Panc1 (cell line): ENCODE results near the gene FCN3. TPM values are rescaled to one million over a fixed set of nuclear protein-coding genes. Genes with fewer than 3 reads are reported as not detected.

ENCODE experiments used
- ATAC-seq: fragments of 200-7000 bp; cut with Tn5 transposase; 2 replicates; pipeline ENCODE4 v1.9.1; 2020; ENCODE audit warnings: mild to moderate bottlenecking, moderate library complexity
- Bru-seq: library from RNA; stranded (reverse); fragments of 400-500 nt; gene quantifications from one replicate; lab custom pipeline; 2021; lab: Mats Ljungman, UMichigan
- BruChase-seq, 2 experiments: library from RNA; stranded (reverse); fragments of 400-500 nt; gene quantifications; one replicate each; lab custom pipeline; 2021; lab: Mats Ljungman, UMichigan
- BruUV-seq: library from RNA; stranded (reverse); fragments of 400-500 nt; replicated peaks from 2 replicates; lab custom pipeline; 2021; lab: Mats Ljungman, UMichigan
- CTCF ChIA-PET: fragments of 300-600 bp; sonication (Branson Sonifier 250); formaldehyde crosslinking; loops from one replicate; lab custom pipeline; 2022; ENCODE audit warnings: antibody characterized with exemption; lab: Charles Lee
- POLR2A ChIA-PET: fragments of 300-600 bp; sonication (Branson Sonifier 250); formaldehyde crosslinking; loops from one replicate; lab custom pipeline; 2022; ENCODE audit warnings: antibody characterized with exemption; lab: Charles Lee
- DNase-seq: peaks from one replicate; pipeline ENCODE4 v3.0.0-alpha.2; 2010; ENCODE audit warnings: low read depth, low spot score
- H3K27ac ChIP-seq: 2 replicates; pipeline ENCODE4 v1.5.1; 2011; ENCODE audit warnings: mild to moderate bottlenecking, low read length, inconsistent platforms
- H3K27me3 ChIP-seq: fragments of 200-500 bp; sonication (Bioruptor generic); 2 replicates; pipeline ENCODE4 v1.6.0; 2014; ENCODE audit warnings: low read length, inconsistent platforms; ENCODE audit not compliant: control insufficient read depth, insufficient read depth
- H3K36me3 ChIP-seq: fragments of 200-500 bp; sonication (Bioruptor generic); 2 replicates; pipeline ENCODE4 v1.5.1; 2014; ENCODE audit warnings: inconsistent platforms, mild to moderate bottlenecking, low read length, moderate library complexity; ENCODE audit not compliant: control insufficient read depth, insufficient read depth
- H3K4me1 ChIP-seq: 2 replicates; pipeline ENCODE4 v1.5.1; 2011; ENCODE audit warnings: inconsistent platforms, mild to moderate bottlenecking, low read length, moderate library complexity; ENCODE audit not compliant: control insufficient read depth, insufficient read depth
- H3K4me3 ChIP-seq, 2 experiments: 2 replicates each; pipeline ENCODE4 v1.5.1; 2011 to 2012; ENCODE audit warnings: low read depth in 2 of 2, low read length in 2 of 2, mild to moderate bottlenecking in 2 of 2, inconsistent platforms in 1 of 2, moderate library complexity in 1 of 2
- H3K9me3 ChIP-seq: fragments of 200-500 bp; sonication (Bioruptor generic); 2 replicates; pipeline ENCODE4 v1.5.1; 2014; ENCODE audit warnings: low read depth, mild to moderate bottlenecking, inconsistent platforms, low read length, moderate library complexity; ENCODE audit not compliant: control insufficient read depth, insufficient read depth
- CTCF ChIP-seq: fragments of 450-650 bp; IDR thresholded peaks from 2 replicates; pipeline ENCODE4 v1.5.1; 2017; ENCODE audit warnings: mild to moderate bottlenecking
- POLR2AphosphoS5 ChIP-seq: IDR thresholded peaks from 2 replicates; pipeline ENCODE4 v1.6.1; 2012; ENCODE audit warnings: mild to moderate bottlenecking, low read depth, low read length, moderate library complexity
- REST ChIP-seq, 2 experiments: IDR thresholded peaks; 2 replicates each; pipeline ENCODE4 v1.6.1; 2011 to 2012; ENCODE audit warnings: low read depth in 2 of 2, control low read depth in 1 of 2, low read length in 1 of 2, mild to moderate bottlenecking in 1 of 2, moderate library complexity in 1 of 2; ENCODE audit not compliant: insufficient read depth in 1 of 2
- SIN3A ChIP-seq: IDR thresholded peaks from 2 replicates; pipeline ENCODE4 v1.6.1; 2012; ENCODE audit warnings: low read depth, mild to moderate bottlenecking, low read length, moderate library complexity, borderline replicate concordance; ENCODE audit not compliant: insufficient read depth
- TCF7L2 ChIP-seq: IDR thresholded peaks from 2 replicates; pipeline ENCODE4 v1.6.1; 2011; ENCODE audit warnings: mild to moderate bottlenecking, low read depth, low read length, inconsistent platforms
- in situ Hi-C: cut with HindIII; loops from 2 replicates; pipeline ENCODE4 v1.10.0; 2016; ENCODE audit warnings: low sequenced_read_pairs, low pct_unique_long_range_greater_than_20kb
- intact Hi-C: fragments of 100-400 bp; cut with micrococcal nuclease; formaldehyde crosslinking; loops from one replicate; pipeline ENCODE4 v1.10.0; 2022; ENCODE audit not compliant: unreplicated experiment
- long read RNA-seq: library from polyadenylated mRNA; unstranded; transcript quantifications from one replicate; pipeline ENCODE4 v2.0.0, GENCODE V29; 2021; ENCODE audit not compliant: unreplicated experiment
- polyA plus RNA-seq: library from polyadenylated mRNA; unstranded; fragments of >200 nt; gene quantifications from one replicate; pipeline ENCODE4 v1.2.1, GENCODE V29; 2012; ENCODE audit warnings: missing spikeins; ENCODE audit not compliant: insufficient read length
- total RNA-seq: library from RNA; stranded (reverse); gene quantifications from one replicate; pipeline ENCODE4 v1.2.1, GENCODE V29; 2021; ENCODE audit not compliant: unreplicated experiment

Gene FCN3
- total RNA-seq, result not detected
- polyA plus RNA-seq, result 0.23 TPM
- not detected for Bru-seq, nascent RNA
- not detected for BruChase-seq, experiment 1, labeled RNA remaining after a 2-hour chase
- BruChase-seq, experiment 2, labeled RNA remaining after a 6-hour chase, result percentile 8 among the genes with signal in this experiment
- long read RNA-seq, result 0 reads

- no peaks in the 10 kb centered on the region for H3K9me3 ChIP-seq
- no peak within 1 kb of the TSS for H3K4me3 ChIP-seq
- ChIA-PET CTCF (no interaction called here), POLR2A (interaction anchor here (0.7 kb wide), 1 partner anchor 9 kb away, joined by 3 read pairs; no protein-coding TSS in a partner anchor)
- H3K36me3 ChIP-seq, result no peaks in the 10 kb centered on the region
- TF ChIP-seq TCF7L2 (no peak), CTCF (no peak), SIN3A (no peak), POLR2AphosphoS5 (no peak), REST (IDR thresholded peaks at IDR 0.05; ENCODE audit: insufficient read depth in 1 of 2, low read depth in 2 of 2, low read length in 1 of 2) (no peak)
- no peak within 1 kb of the TSS for H3K27ac ChIP-seq
- in situ Hi-C loops, result no loop called here
- BruUV-seq, result no TSS peak
- ATAC-seq, result no peak
- intact Hi-C loops, result no loop called here
- no peaks in the 10 kb centered on the region for H3K27me3 ChIP-seq
- no peaks in the 10 kb centered on the region for H3K4me1 ChIP-seq
- no peak for DNase-seq
Measured at GRCh38 chr1:27374362-27375086, at the start of gene FCN3. Gene FCN3, minus strand, starts transcription at chr1:27374824. Its CDS starts 6 bp downstream, at chr1:27374818.

GRCh38 chr1:27423709-27424108, 49.1 kb upstream of the FCN3 start:
- no TSS peak for BruUV-seq
- DNase-seq, result no peak
- Histone ChIP-seq H3K27ac (no peak overlapping the region), H3K36me3 (no peaks in the 10 kb centered on the region), H3K4me3 (no peak overlapping the region), H3K27me3 (no peaks in the 10 kb centered on the region), H3K4me1 (peaks cover 5% of the 10 kb centered on the region), H3K9me3 (no peaks in the 10 kb centered on the region)
- ATAC-seq, result no peak
- ChIA-PET POLR2A (no interaction called here), CTCF (no interaction called here)
- TF ChIP-seq REST (IDR thresholded peaks at IDR 0.05; ENCODE audit: insufficient read depth in 1 of 2, low read depth in 2 of 2, low read length in 1 of 2), result no peak
- no peak for TF ChIP-seq CTCF
- TF ChIP-seq SIN3A, result no peak
- no peak for TF ChIP-seq TCF7L2
- TF ChIP-seq POLR2AphosphoS5, result no peak
- in situ Hi-C loops (no loop called here), intact Hi-C loops (no loop called here)
